Mucosa of rectum (tissue), 2 donors: Measurements from ENCODE around the gene HLA-DRB1.
"Not testable (repeated sequence)": the region's sequence is repeated elsewhere in the genome, so short reads cannot be mapped to it uniquely, and the experiment has no call there.

Experiments used
- H3K27ac ChIP-seq, 2 donors: one replicate each; pipeline ENCODE4 v1.7.0; 2013; ENCODE audit warnings: inconsistent platforms in 2 of 2, low read depth in 2 of 2, low read length in 2 of 2
- H3K27me3 ChIP-seq, 2 donors: one replicate each; pipeline ENCODE4 v1.7.0; 2013; ENCODE audit warnings: low read length in 2 of 2; ENCODE audit not compliant: control insufficient read depth in 2 of 2, insufficient read depth in 2 of 2
- H3K36me3 ChIP-seq, 2 donors: one replicate each; pipeline ENCODE4 v1.7.0; 2013; ENCODE audit warnings: low read length in 2 of 2; ENCODE audit not compliant: control insufficient read depth in 2 of 2, insufficient read depth in 2 of 2
- H3K4me1 ChIP-seq, 2 donors: one replicate each; pipeline ENCODE4 v1.7.0; 2013; ENCODE audit warnings: low read length in 2 of 2, mild to moderate bottlenecking in 1 of 2; ENCODE audit not compliant: control insufficient read depth in 2 of 2, insufficient read depth in 2 of 2
- H3K4me3 ChIP-seq, 2 donors: one replicate each; pipeline ENCODE4 v1.7.0; 2013; ENCODE audit warnings: low read length in 2 of 2
- H3K9ac ChIP-seq, 2 donors: one replicate each; pipeline ENCODE4 v1.7.0; 2013; ENCODE audit warnings: low read length in 2 of 2, low read depth in 1 of 2, mild to moderate bottlenecking in 1 of 2
- H3K9me3 ChIP-seq, 2 donors: one replicate each; pipeline ENCODE4 v1.7.0; 2013; ENCODE audit warnings: low read length in 2 of 2; ENCODE audit not compliant: control insufficient read depth in 2 of 2
- donor health status: healthy.
- donor health status: Normal muscosa, but diverticular disease.

HLA-DRB1 gene

GRCh38 chr6:32566957-32567356 is 22.7 kb downstream of the HLA-DRB1 start:
- Histone ChIP-seq H3K4me1 (peaks cover 0 to 5% of the 10 kb centered on the region in 2 donors), H3K36me3 (no peaks in the 10 kb centered on the region)

DNA sequence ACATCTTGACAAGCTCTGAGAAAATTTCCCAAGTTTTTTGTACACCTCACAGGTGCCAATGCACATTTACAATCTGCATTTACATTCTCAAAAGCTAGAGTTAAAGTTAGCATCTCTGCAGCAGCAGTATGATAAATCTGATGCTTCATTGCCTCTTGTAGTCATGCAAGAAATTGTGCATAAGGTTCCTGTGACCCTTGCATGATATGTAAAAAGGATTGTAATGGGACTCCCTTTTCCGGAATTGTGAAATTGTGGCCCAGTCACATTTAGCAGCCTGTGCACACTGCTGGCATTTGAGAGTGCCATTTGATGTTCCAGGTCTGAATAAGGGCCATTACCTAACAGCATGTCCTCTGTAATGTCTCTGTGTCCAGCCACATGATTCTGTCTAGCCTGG is 24.1 kb downstream of the HLA-DRB1 start:
- Histone ChIP-seq H3K4me3 (no peak overlapping the region), H3K27me3 (no peaks in the 10 kb centered on the region), H3K9me3 (no peaks in the 10 kb centered on the region), H3K4me1 (peaks cover 0 to 5% of the 10 kb centered on the region in 2 donors), H3K27ac (no peak overlapping the region), H3K36me3 (no peaks in the 10 kb centered on the region), H3K9ac (no peak overlapping the region)

More at GRCh38 chr6:32566957-32567356, 22.7 kb downstream of the HLA-DRB1 start:
- no peak overlapping the region for H3K27ac ChIP-seq
- H3K9me3 ChIP-seq, result no peaks in the 10 kb centered on the region
- no peaks in the 10 kb centered on the region for H3K27me3 ChIP-seq
- no peak overlapping the region for H3K4me3 ChIP-seq
- no peak overlapping the region for H3K9ac ChIP-seq

- H3K4me3 ChIP-seq, result no peak overlapping the region
Observed at GRCh38 chr6:32562940-32563339, 26.7 kb downstream of the HLA-DRB1 start.

GRCh38 chr6:32559747-32560146 is 29.9 kb downstream of the HLA-DRB1 start:
- H3K36me3 ChIP-seq, result no peaks in the 10 kb centered on the region
- H3K27ac ChIP-seq, result no peak overlapping the region
- H3K4me1 ChIP-seq, result peaks cover 0 to 3% of the 10 kb centered on the region in 2 donors
- no peak overlapping the region for H3K9ac ChIP-seq
- no peaks in the 10 kb centered on the region for H3K9me3 ChIP-seq
- H3K4me3 ChIP-seq, result no peak overlapping the region
- H3K27me3 ChIP-seq, result no peaks in the 10 kb centered on the region

More at GRCh38 chr6:32562940-32563339, 26.7 kb downstream of the HLA-DRB1 start:
- H3K27ac ChIP-seq, result peak overlapping the region in 1 of 2 donors; percentile 67
- peaks cover 0 to 5% of the 10 kb centered on the region in 2 donors for H3K4me1 ChIP-seq
- H3K9ac ChIP-seq, result no peak overlapping the region
- H3K9me3 ChIP-seq, result no peaks in the 10 kb centered on the region
- H3K36me3 ChIP-seq, result no peaks in the 10 kb centered on the region
- no peaks in the 10 kb centered on the region for H3K27me3 ChIP-seq

GRCh38 chr6:32558426-32559057 is 31.1 kb downstream of the HLA-DRB1 start:
- Histone ChIP-seq H3K9me3 (no peaks in the 10 kb centered on the region), H3K4me1 (peaks cover 0 to 2% of the 10 kb centered on the region in 2 donors), H3K36me3 (no peaks in the 10 kb centered on the region), H3K27me3 (no peaks in the 10 kb centered on the region), H3K27ac (no peak overlapping the region), H3K9ac (no peak overlapping the region), H3K4me3 (no peak overlapping the region)

- H3K9me3 ChIP-seq, result no peaks in the 10 kb centered on the region
- H3K36me3 ChIP-seq, result no peaks in the 10 kb centered on the region
- H3K4me3 ChIP-seq, result no peak overlapping the region
- no peaks in the 10 kb centered on the region for H3K4me1 ChIP-seq
- no peaks in the 10 kb centered on the region for H3K27me3 ChIP-seq
- no peak overlapping the region for H3K27ac ChIP-seq
- no peak overlapping the region for H3K9ac ChIP-seq
Observed at GRCh38 chr6:32554116-32554965, 35.3 kb downstream of the HLA-DRB1 start.

DNA sequence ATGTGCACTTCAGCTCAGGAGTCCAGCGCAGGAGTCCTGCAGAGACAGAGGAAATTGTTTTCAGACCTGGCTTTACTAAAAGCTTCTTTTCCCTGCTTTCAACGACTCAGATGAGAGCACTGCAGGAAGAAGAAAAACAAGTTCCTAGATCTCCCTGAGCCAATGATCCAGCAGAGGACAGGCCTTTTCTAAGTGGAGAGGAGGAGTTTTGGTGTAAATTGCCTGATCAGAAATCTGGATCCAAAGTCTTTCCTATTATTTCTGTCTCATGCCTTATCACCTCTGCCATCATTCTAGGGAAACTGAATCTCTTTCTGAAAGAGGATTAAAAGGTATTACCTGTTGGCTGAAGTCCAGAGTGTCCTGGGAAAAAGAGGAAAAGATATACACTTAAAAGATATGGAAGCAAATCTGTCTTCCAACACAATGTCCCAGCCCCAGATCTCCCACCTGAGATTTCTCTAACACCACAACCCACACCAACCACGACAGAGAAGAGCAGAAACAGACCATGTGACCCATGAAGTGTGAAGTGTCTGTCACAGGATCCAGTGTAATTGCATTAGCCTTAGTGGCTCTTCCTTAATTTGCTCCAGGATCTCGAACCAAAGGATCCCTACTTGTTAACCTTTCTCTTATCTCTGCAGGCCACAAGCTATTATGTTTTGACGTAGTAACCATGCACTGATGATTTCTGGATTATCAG is 36.5 kb downstream of the HLA-DRB1 start:
- H3K9ac ChIP-seq, result no peak overlapping the region
- no peaks in the 10 kb centered on the region for H3K4me1 ChIP-seq
- H3K4me3 ChIP-seq, result no peak overlapping the region
- H3K27me3 ChIP-seq, result no peaks in the 10 kb centered on the region
- no peaks in the 10 kb centered on the region for H3K36me3 ChIP-seq
- no peak overlapping the region for H3K27ac ChIP-seq
- no peaks in the 10 kb centered on the region for H3K9me3 ChIP-seq

DNA sequence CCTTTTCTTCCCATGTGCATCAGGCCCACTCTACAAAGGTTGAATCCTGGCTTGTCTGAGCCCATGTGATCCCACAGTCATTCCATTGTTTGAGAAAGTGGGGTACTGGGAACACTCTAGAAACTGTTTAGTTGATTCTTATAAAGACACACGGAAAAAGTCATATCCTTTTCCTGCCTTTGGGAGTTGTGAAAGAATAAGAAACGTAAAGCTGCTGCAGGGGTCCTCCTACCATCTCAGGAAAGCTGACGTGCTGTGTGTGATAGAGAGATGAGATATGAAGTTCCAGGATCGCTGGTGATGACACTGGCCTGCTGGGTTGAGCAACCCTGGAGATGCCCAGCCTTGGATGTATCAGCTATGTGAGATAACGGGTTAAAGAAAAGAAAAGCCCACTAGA is 38.2 kb downstream of the HLA-DRB1 start:
- H3K4me3 ChIP-seq, result no peak overlapping the region
- no peaks in the 10 kb centered on the region for H3K9me3 ChIP-seq
- no peaks in the 10 kb centered on the region for H3K36me3 ChIP-seq
- H3K4me1 ChIP-seq, result no peaks in the 10 kb centered on the region
- H3K9ac ChIP-seq, result no peak overlapping the region
- H3K27me3 ChIP-seq, result no peaks in the 10 kb centered on the region
- H3K27ac ChIP-seq, result no peak overlapping the region

- Histone ChIP-seq H3K4me1 (no peaks in the 10 kb centered on the region), H3K36me3 (no peaks in the 10 kb centered on the region), H3K9me3 (no peaks in the 10 kb centered on the region), H3K4me3 (no peak overlapping the region), H3K27ac (no peak overlapping the region), H3K9ac (no peak overlapping the region), H3K27me3 (no peaks in the 10 kb centered on the region)
Observed at GRCh38 chr6:32539839-32540238, 49.8 kb downstream of the HLA-DRB1 start.

- not testable (repeated sequence) for H3K9me3 ChIP-seq, H3K9ac ChIP-seq, H3K4me3 ChIP-seq, H3K36me3 ChIP-seq, H3K27me3 ChIP-seq, H3K4me1 ChIP-seq
- peak overlapping the region in 1 of 2 donors; percentile 32 for H3K27ac ChIP-seq
Observed at GRCh38 chr6:32530431-32530793, 59.2 kb downstream of the HLA-DRB1 start.
